PC-3 (cell line): ENCODE results near the gene FILIP1L. TPM values are rescaled to one million over a fixed set of nuclear protein-coding genes. Genes with fewer than 3 reads are reported as not detected.

Experiments
- ATAC-seq: fragments of 200-7000 bp; cut with Tn5 transposase; 2 replicates; pipeline ENCODE4 v1.9.1; 2020; ENCODE audit warnings: mild to moderate bottlenecking, moderate library complexity
- BruUV-seq: library from RNA; stranded (reverse); fragments of 400-500 nt; replicated peaks from 2 replicates; lab custom pipeline; 2021; lab: Mats Ljungman, UMichigan
- CTCF ChIA-PET: fragments of 300-600 bp; sonication (Branson Sonifier 250); formaldehyde crosslinking; loops from one replicate; lab custom pipeline; 2022; ENCODE audit warnings: antibody characterized with exemption; lab: Charles Lee
- POLR2A ChIA-PET: fragments of 300-600 bp; sonication (Branson Sonifier 250); formaldehyde crosslinking; loops from one replicate; lab custom pipeline; 2022; ENCODE audit warnings: antibody characterized with exemption; ENCODE audit not compliant: unreplicated experiment; lab: Charles Lee
- DNase-seq: peaks from one replicate; pipeline ENCODE4 v3.0.0-alpha.2; 2015
- H2AFZ ChIP-seq: fragments of 300-600 bp; sonication (generic); 2 replicates; pipeline ENCODE4 v1.6.0; 2016; ENCODE audit warnings: antibody characterized with exemption, low read length
- H3F3A ChIP-seq: fragments of 300-600 bp; sonication (generic); one replicate; pipeline ENCODE4 v1.6.0; 2017; ENCODE audit warnings: antibody characterized with exemption, low read length, control low read depth, mild to moderate bottlenecking; ENCODE audit not compliant: unreplicated experiment
- H3K27ac ChIP-seq: fragments of 300-600 bp; sonication (generic); 2 replicates; pipeline ENCODE4 v1.5.1; 2016; ENCODE audit warnings: mild to moderate bottlenecking, low read length
- H3K27me3 ChIP-seq: fragments of 300-600 bp; sonication (generic); 2 replicates; pipeline ENCODE4 v1.6.1; 2016; ENCODE audit warnings: low read length, mixed read lengths
- H3K36me3 ChIP-seq: fragments of 300-600 bp; sonication (generic); 2 replicates; pipeline ENCODE4 v1.6.1; 2016; ENCODE audit warnings: low read depth, mixed run types, low read length, mixed read lengths
- H3K4me1 ChIP-seq: fragments of 300-600 bp; sonication (generic); 2 replicates; pipeline ENCODE4 v1.5.1; 2016; ENCODE audit warnings: low read length; ENCODE audit not compliant: insufficient read depth
- H3K4me2 ChIP-seq: fragments of 300-600 bp; sonication (generic); 2 replicates; pipeline ENCODE4 v1.6.0; 2016; ENCODE audit warnings: low read length
- H3K4me3 ChIP-seq: fragments of 300-600 bp; sonication (generic); 2 replicates; pipeline ENCODE4 v1.5.1; 2016; ENCODE audit warnings: mild to moderate bottlenecking, low read length, mixed read lengths
- H3K79me2 ChIP-seq: fragments of 300-600 bp; sonication (generic); 2 replicates; pipeline ENCODE4 v1.6.1; 2017; ENCODE audit warnings: low read length, mixed read lengths
- H3K9ac ChIP-seq: fragments of 300-600 bp; sonication (generic); 2 replicates; pipeline ENCODE4 v1.6.0; 2016; ENCODE audit warnings: mild to moderate bottlenecking, low read length
- H3K9me2 ChIP-seq: fragments of 300-600 bp; sonication (generic); replicated peaks from 2 replicates; pipeline ENCODE4 v1.6.1; 2016; ENCODE audit warnings: mixed run types, low read length, mixed read lengths
- H3K9me3 ChIP-seq: fragments of 300-600 bp; sonication (generic); 2 replicates; pipeline ENCODE4 v1.6.1; 2016; ENCODE audit warnings: low read length, mixed read lengths
- H4K20me1 ChIP-seq: fragments of 300-600 bp; sonication (generic); 2 replicates; pipeline ENCODE4 v1.6.1; 2016; ENCODE audit warnings: low read length, mixed read lengths
- EZH2 ChIP-seq: fragments of 300-600 bp; sonication (generic); IDR thresholded peaks from one replicate; pipeline ENCODE4 v1.6.1; 2017; ENCODE audit warnings: antibody characterized with exemption, mild to moderate bottlenecking, low read length; ENCODE audit not compliant: unreplicated experiment
- EZH2phosphoT487 ChIP-seq: fragments of 300-600 bp; sonication (generic); IDR thresholded peaks from 2 replicates; pipeline ENCODE4 v1.6.1; 2018; ENCODE audit warnings: mild to moderate bottlenecking, antibody characterized with exemption, low read length, borderline replicate concordance
- intact Hi-C: fragments of 100-400 bp; cut with micrococcal nuclease; formaldehyde crosslinking; loops from 2 replicates; pipeline ENCODE4 v1.9.0; 2023
- total RNA-seq: library from RNA; depleted of rRNA; stranded (reverse); fragments of >200 nt; gene quantifications from 2 replicates; pipeline ENCODE4 v1.2.3, GENCODE V29; 2014
- TF ChIP-seq, protein P1 (sequence below): fragments of 300-600 bp; sonication (generic); conservative IDR thresholded peaks from 2 replicates; pipeline ENCODE4 v1.5.1; 2017; ENCODE audit warnings: antibody characterized with exemption, low read depth, mild to moderate bottlenecking, low read length

The FILIP1L gene
- total RNA-seq, 1 experiment from 2014 or later = not detected

- no TSS peak for BruUV-seq
- H4K20me1 ChIP-seq = no peaks in the 10 kb centered on the region
- H3F3A ChIP-seq = no peaks in the 10 kb centered on the region
- ChIA-PET CTCF (no interaction called here), POLR2A (no interaction called here)
- no peaks in the 10 kb centered on the region for H3K79me2 ChIP-seq
- no peak overlapping the region for H2AFZ ChIP-seq
- H3K9me3 ChIP-seq = peaks cover 6% of the 10 kb centered on the region
- H3K4me3 ChIP-seq = no peak overlapping the region
- TF ChIP-seq EZH2 = no peak
- TF ChIP-seq, protein P1, sequence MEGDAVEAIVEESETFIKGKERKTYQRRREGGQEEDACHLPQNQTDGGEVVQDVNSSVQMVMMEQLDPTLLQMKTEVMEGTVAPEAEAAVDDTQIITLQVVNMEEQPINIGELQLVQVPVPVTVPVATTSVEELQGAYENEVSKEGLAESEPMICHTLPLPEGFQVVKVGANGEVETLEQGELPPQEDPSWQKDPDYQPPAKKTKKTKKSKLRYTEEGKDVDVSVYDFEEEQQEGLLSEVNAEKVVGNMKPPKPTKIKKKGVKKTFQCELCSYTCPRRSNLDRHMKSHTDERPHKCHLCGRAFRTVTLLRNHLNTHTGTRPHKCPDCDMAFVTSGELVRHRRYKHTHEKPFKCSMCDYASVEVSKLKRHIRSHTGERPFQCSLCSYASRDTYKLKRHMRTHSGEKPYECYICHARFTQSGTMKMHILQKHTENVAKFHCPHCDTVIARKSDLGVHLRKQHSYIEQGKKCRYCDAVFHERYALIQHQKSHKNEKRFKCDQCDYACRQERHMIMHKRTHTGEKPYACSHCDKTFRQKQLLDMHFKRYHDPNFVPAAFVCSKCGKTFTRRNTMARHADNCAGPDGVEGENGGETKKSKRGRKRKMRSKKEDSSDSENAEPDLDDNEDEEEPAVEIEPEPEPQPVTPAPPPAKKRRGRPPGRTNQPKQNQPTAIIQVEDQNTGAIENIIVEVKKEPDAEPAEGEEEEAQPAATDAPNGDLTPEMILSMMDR = no peak
- no peak overlapping the region for H3K4me2 ChIP-seq
- no peak overlapping the region for H3K27ac ChIP-seq
- H3K9ac ChIP-seq = no peak overlapping the region
- H3K36me3 ChIP-seq = peaks cover 18% of the 10 kb centered on the region
- DNase-seq = no peak
- intact Hi-C loops = no loop called here
- no peak for ATAC-seq
- no peaks in the 10 kb centered on the region for H3K4me1 ChIP-seq
- H3K9me2 ChIP-seq = no peaks in the 10 kb centered on the region
- H3K27me3 ChIP-seq = no peaks in the 10 kb centered on the region
Observed at GRCh38 chr3:100150473-100150872, 36.2 kb upstream of the FILIP1L start.

- no peaks in the 10 kb centered on the region for H3K9me2 ChIP-seq
- no peaks in the 10 kb centered on the region for H4K20me1 ChIP-seq
- H3K79me2 ChIP-seq = no peaks in the 10 kb centered on the region
- no peak overlapping the region for H3K9ac ChIP-seq
- intact Hi-C loops = no loop called here
- H2AFZ ChIP-seq = no peak overlapping the region
- ChIA-PET CTCF (no interaction called here), POLR2A (no interaction called here)
- H3F3A ChIP-seq = no peaks in the 10 kb centered on the region
- no peaks in the 10 kb centered on the region for H3K4me1 ChIP-seq
- DNase-seq = no peak
- H3K36me3 ChIP-seq = peaks cover 11% of the 10 kb centered on the region; the same call in 1 of the 2 replicates
- H3K4me2 ChIP-seq = no peak overlapping the region
- H3K4me3 ChIP-seq = no peak overlapping the region
- no peak for ATAC-seq
- TF ChIP-seq EZH2 (no peak), EZH2phosphoT487 (no peak)
- TF ChIP-seq, protein P1 = no peak
- H3K27me3 ChIP-seq = no peaks in the 10 kb centered on the region
- H3K27ac ChIP-seq = no peak overlapping the region
- no peaks in the 10 kb centered on the region; the same call in 1 of the 2 replicates for H3K9me3 ChIP-seq
- BruUV-seq = no TSS peak
Observed at GRCh38 chr3:100149713-100150415, 35.6 kb upstream of the FILIP1L start.

DNA sequence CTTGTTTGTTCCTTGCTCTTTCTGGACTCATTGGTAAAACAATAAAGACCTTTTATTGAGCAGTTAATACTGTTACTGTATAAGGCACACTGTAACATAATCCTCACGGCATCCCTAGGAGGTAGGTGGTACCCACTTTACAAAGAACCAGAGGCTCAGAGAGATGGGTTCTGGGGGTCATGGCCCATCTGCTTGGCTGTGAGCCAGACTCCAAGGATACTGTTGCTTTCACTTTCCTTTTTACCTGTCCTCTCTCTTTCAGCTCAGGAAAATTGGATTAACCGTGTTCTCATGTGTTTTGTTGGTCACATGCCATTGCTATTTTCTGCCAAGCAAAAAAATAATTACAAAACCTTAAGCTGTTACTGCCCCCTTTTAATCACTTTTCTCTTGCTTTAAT lies 34.8 kb upstream of the FILIP1L start:
- Histone ChIP-seq H2AFZ (no peak overlapping the region), H3K27ac (no peak overlapping the region), H3K9me2 (no peaks in the 10 kb centered on the region), H3K4me3 (no peak overlapping the region), H3K9me3 (no peaks in the 10 kb centered on the region), H3K79me2 (no peaks in the 10 kb centered on the region), H3K36me3 (peaks cover 8% of the 10 kb centered on the region; the same call in 1 of the 2 replicates), H3F3A (no peaks in the 10 kb centered on the region), H3K4me2 (no peak overlapping the region), H3K27me3 (no peaks in the 10 kb centered on the region), H3K4me1 (no peaks in the 10 kb centered on the region), H3K9ac (no peak overlapping the region), H4K20me1 (no peaks in the 10 kb centered on the region)
- ChIA-PET POLR2A (no interaction called here), CTCF (no interaction called here)
- intact Hi-C loops = no loop called here
- no peak for DNase-seq
- BruUV-seq = no TSS peak
- TF ChIP-seq EZH2phosphoT487 (no peak), EZH2 (no peak)
- TF ChIP-seq, protein P1 = no peak
- no peak for ATAC-seq
